ENCODE results near the gene COL20A1.

DNA sequence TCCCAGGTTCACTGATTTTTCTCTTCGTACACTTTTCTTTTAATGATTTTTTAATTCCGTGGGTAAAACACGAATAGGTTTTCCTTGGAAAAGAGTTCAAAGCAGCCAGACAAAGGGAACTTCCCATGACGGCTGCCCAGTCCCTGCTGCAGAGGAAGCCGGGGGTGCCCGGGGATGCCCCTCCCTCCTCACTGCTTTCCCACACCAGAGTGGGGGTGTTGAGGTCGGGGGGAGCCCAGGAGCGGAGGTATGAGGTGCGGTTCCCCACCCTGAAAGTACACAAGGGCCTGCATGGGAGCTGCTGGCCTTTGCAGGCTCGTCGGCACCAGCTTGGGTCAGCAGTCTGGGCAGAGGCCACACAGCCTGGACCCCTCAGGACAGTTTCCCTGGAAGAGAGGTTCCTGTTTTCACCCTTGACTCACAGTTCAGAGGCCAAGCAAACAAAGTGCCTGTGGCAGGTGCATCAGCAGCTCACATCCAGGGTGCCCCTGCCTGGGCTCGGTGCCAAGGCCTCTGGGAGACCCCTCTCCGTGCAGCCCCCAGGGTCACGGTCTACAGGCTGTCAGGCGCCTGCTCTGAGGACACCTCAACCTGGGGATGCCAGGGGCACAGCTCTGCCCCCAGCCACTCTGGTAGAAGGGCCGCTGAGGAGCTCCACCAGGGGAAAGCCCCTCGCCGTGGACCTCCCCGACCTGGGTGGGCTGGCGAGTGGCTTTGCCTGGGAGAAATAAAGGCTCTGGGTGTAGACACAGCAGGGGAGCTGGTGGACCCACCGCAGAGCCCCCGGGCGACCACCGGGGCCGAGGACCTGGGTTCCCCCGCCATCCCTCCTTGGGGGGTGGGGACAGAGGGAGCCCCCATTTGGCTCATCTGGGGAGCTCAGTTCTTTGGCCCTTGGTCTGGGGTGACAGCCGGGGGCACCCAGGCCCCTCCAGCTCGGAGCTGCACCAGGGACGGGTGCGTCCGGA, 83.6 kb downstream of the COL20A1 start:
- TF ChIP-seq ZNF8 (CRISPR knock-in tag; IDR thresholded peaks at IDR 0.05) (no peak), ESRRG (CRISPR knock-in tag; IDR thresholded peaks at IDR 0.05) (no peak), ZFP3 (CRISPR knock-in tag; IDR thresholded peaks at IDR 0.05) (no peak), ZNF565 (CRISPR knock-in tag; conservative IDR thresholded peaks at IDR 0.05; ENCODE audit: low read depth) (no peak), ARNTL (CRISPR knock-in tag; IDR thresholded peaks at IDR 0.05; ENCODE audit: borderline replicate concordance, low read depth) (no peak), ZNF70 (CRISPR knock-in tag; IDR thresholded peaks at IDR 0.05) (no peak), ZC3H10 (CRISPR knock-in tag; IDR thresholded peaks at IDR 0.05) (no peak), ZFP30 (CRISPR knock-in tag; IDR thresholded peaks at IDR 0.05) (no peak), BACH2 (CRISPR knock-in tag; IDR thresholded peaks at IDR 0.05; ENCODE audit: borderline replicate concordance) (no peak), SNAI2 (CRISPR knock-in tag; IDR thresholded peaks at IDR 0.05) (no peak)
- TF ChIP-seq, protein P1, sequence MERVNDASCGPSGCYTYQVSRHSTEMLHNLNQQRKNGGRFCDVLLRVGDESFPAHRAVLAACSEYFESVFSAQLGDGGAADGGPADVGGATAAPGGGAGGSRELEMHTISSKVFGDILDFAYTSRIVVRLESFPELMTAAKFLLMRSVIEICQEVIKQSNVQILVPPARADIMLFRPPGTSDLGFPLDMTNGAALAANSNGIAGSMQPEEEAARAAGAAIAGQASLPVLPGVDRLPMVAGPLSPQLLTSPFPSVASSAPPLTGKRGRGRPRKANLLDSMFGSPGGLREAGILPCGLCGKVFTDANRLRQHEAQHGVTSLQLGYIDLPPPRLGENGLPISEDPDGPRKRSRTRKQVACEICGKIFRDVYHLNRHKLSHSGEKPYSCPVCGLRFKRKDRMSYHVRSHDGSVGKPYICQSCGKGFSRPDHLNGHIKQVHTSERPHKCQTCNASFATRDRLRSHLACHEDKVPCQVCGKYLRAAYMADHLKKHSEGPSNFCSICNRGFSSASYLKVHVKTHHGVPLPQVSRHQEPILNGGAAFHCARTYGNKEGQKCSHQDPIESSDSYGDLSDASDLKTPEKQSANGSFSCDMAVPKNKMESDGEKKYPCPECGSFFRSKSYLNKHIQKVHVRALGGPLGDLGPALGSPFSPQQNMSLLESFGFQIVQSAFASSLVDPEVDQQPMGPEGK (CRISPR knock-in tag; IDR thresholded peaks at IDR 0.05; ENCODE audit: borderline replicate concordance) = no peak
- TF ChIP-seq, protein P2, sequence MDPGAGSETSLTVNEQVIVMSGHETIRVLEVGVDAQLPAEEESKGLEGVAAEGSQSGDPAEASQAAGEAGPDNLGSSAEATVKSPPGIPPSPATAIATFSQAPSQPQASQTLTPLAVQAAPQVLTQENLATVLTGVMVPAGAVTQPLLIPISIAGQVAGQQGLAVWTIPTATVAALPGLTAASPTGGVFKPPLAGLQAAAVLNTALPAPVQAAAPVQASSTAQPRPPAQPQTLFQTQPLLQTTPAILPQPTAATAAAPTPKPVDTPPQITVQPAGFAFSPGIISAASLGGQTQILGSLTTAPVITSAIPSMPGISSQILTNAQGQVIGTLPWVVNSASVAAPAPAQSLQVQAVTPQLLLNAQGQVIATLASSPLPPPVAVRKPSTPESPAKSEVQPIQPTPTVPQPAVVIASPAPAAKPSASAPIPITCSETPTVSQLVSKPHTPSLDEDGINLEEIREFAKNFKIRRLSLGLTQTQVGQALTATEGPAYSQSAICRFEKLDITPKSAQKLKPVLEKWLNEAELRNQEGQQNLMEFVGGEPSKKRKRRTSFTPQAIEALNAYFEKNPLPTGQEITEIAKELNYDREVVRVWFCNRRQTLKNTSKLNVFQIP (CRISPR knock-in tag; IDR thresholded peaks at IDR 0.05; ENCODE audit: borderline replicate concordance, low read depth) = no peak
